K562 (cell line): Measurements from ENCODE around the gene SLC7A11. TPM values are rescaled to one million over a fixed set of nuclear protein-coding genes. Genes with fewer than 3 reads are reported as not detected.

ENCODE experiments used
- BCOR ChIP-seq: fragments of 450-650 bp; IDR thresholded peaks from 2 replicates; pipeline ENCODE4 v1.6.1; 2016
- CC2D1A ChIP-seq: fragments of 450-650 bp; IDR thresholded peaks from 2 replicates; pipeline ENCODE4 v1.6.1; 2017; ENCODE audit warnings: mild to moderate bottlenecking
- CEBPZ ChIP-seq: fragments of 150-350 bp; IDR thresholded peaks from 2 replicates; pipeline ENCODE4 v1.6.1; 2014; ENCODE audit warnings: low read depth, mild to moderate bottlenecking, low read length, borderline replicate concordance
- CXXC5 ChIP-seq: fragments of 250-450 bp; sonication (Bioruptor Pico); IDR thresholded peaks from 2 replicates; pipeline ENCODE4 v1.8.0; 2022; ENCODE audit warnings: inconsistent platforms, mild to moderate bottlenecking, moderate library complexity
- ETS1 ChIP-seq: conservative IDR thresholded peaks from 2 replicates; pipeline ENCODE4 v1.6.1; 2011; ENCODE audit warnings: low read depth, mild to moderate bottlenecking, low read length; ENCODE audit not compliant: control insufficient read depth
- IRF1 ChIP-seq: sonication (generic); formaldehyde crosslinking; IDR thresholded peaks from 2 replicates; pipeline ENCODE4 v1.8.0; 2022; ENCODE audit warnings: missing genetic modification reagents, mild to moderate bottlenecking, borderline replicate concordance
- KAT8 ChIP-seq: fragments of 450-650 bp; IDR thresholded peaks from 2 replicates; pipeline ENCODE4 v1.6.1; 2016; ENCODE audit warnings: low read depth, mild to moderate bottlenecking
- MAFK ChIP-seq: IDR thresholded peaks from 2 replicates; pipeline ENCODE4 v1.6.1; 2011; ENCODE audit warnings: low read length, improper control_type of control experiment
- NCOR1 ChIP-seq: fragments of 450-650 bp; IDR thresholded peaks from 2 replicates; pipeline ENCODE4 v1.6.1; 2016; ENCODE audit warnings: mild to moderate bottlenecking, moderate library complexity
- NFE2L1 ChIP-seq: fragments of 450-650 bp; IDR thresholded peaks from 2 replicates; pipeline ENCODE4 v1.6.1; 2016; ENCODE audit warnings: missing genetic modification characterization, low read depth, mild to moderate bottlenecking, missing compliant biosample characterization, moderate library complexity, borderline replicate concordance
- NR2F6 ChIP-seq: fragments of 450-650 bp; formaldehyde crosslinking; IDR thresholded peaks from 2 replicates; pipeline ENCODE4 v1.4.0; 2020; ENCODE audit warnings: mild to moderate bottlenecking
- PHF21A ChIP-seq: fragments of 450-650 bp; IDR thresholded peaks from 2 replicates; pipeline ENCODE4 v1.6.1; 2017; ENCODE audit warnings: low read depth, borderline replicate concordance
- RBBP5 ChIP-seq: fragments of 200-600 bp; sonication (generic); IDR thresholded peaks from 2 replicates; pipeline ENCODE4 v1.6.1; 2012; ENCODE audit warnings: borderline replicate concordance, mild to moderate bottlenecking, low read length, control low read depth, inconsistent platforms; ENCODE audit not compliant: insufficient read depth, poor library complexity, severe bottlenecking
- RBFOX2 ChIP-seq: fragments of 200-400 bp; formaldehyde crosslinking; IDR thresholded peaks from 2 replicates; pipeline ENCODE4 v1.6.1; 2017; ENCODE audit warnings: low read depth, mild to moderate bottlenecking, low read length, moderate library complexity
- RBM22 ChIP-seq: fragments of 200-400 bp; formaldehyde crosslinking; IDR thresholded peaks from 2 replicates; pipeline ENCODE4 v1.6.1; 2018; ENCODE audit warnings: low read length, low read depth; ENCODE audit not compliant: poor library complexity, severe bottlenecking
- SMARCA5 ChIP-seq: fragments of 450-650 bp; IDR thresholded peaks from 2 replicates; pipeline ENCODE4 v1.6.1; 2016
- SMARCC2 ChIP-seq: fragments of 450-650 bp; IDR thresholded peaks from 2 replicates; pipeline ENCODE4 v1.6.1; 2017; ENCODE audit warnings: antibody characterized with exemption, moderate library complexity, mild to moderate bottlenecking, low read depth
- TEAD4 ChIP-seq, 2 experiments: sonication (generic) in 1 of 2; formaldehyde crosslinking in 1 of 2; IDR thresholded peaks; 2 replicates each; pipeline versions ENCODE4 v1.6.1 to v1.8.0; 2012 to 2022; ENCODE audit warnings: borderline replicate concordance in 1 of 2, inconsistent platforms in 1 of 2, low read length in 1 of 2, mild to moderate bottlenecking in 1 of 2, missing genetic modification reagents in 1 of 2
- ZNF431 ChIP-seq: sonication (generic); formaldehyde crosslinking; IDR thresholded peaks from 2 replicates; pipeline ENCODE4 v1.8.0; 2022; ENCODE audit warnings: mild to moderate bottlenecking, missing genetic modification reagents
- ZNF436 ChIP-seq: fragments of 250-450, 450-650 bp; sonication (Bioruptor Pico); formaldehyde crosslinking; IDR thresholded peaks from 2 replicates; pipeline ENCODE4 v1.7.0; 2020; ENCODE audit warnings: mild to moderate bottlenecking
- polyA plus RNA-seq, 8 experiments: library from polyadenylated mRNA; depleted of rRNA in 4 of 8; stranded (reverse) in 5 of 8; unstranded in 3 of 8; fragments of >200 nt; fragmentation: Nextera tagmentation in 2 of 8; fragmentation: Illumina TruSeq in 1 of 8; extraction: Ambion mirVana in 2 of 8; extraction: Trizol in 1 of 8; gene quantifications; 2 replicates each; pipeline versions ENCODE4 v1.2.1 to v1.2.3, GENCODE V29; 2011 to 2014; ENCODE audit warnings: inconsistent platforms in 1 of 8, missing spikeins in 1 of 8
- total RNA-seq, 7 experiments: library from RNA; depleted of rRNA in 6 of 7; stranded (reverse); fragments of >200 nt in 6 of 7; fragmentation: Illumina TruSeq in 2 of 7; extraction: Trizol in 2 of 7; gene quantifications; 2 replicates each; pipeline versions ENCODE4 v1.2.1 to v1.2.3, GENCODE V29; 2011 to 2021; ENCODE audit warnings: low replicate concordance in 1 of 7
- TF ChIP-seq, protein P1 (sequence below): fragments of 250-450 bp; sonication (Bioruptor Pico); IDR thresholded peaks from 2 replicates; pipeline ENCODE4 v1.4.0; 2020; ENCODE audit warnings: mild to moderate bottlenecking, moderate library complexity, borderline replicate concordance

The SLC7A11 gene
- total and polyA plus RNA-seq, 9 of the 15 experiments (the other 6 are each of a cell fraction or from before 2014, with no cell fraction given) = 4.5 to 26.1 (median 13.5) TPM

GRCh38 chr4:138235419-138235952 lies 6.7 kb downstream of the SLC7A11 start (continued):
- TF ChIP-seq ETS1 (no peak), SMARCC2 (peak; percentile 77), NFE2L1 (peak; percentile 48; the same call in 1 of the 2 replicates), SMARCA5 (no peak), MAFK (peak; percentile 89), ZNF431 (no peak), CXXC5 (no peak), KAT8 (no peak), TEAD4 (IDR thresholded peaks at IDR 0.05; ENCODE audit: low read length) (peak; percentile 54), TEAD4 (CRISPR knock-in tag; IDR thresholded peaks at IDR 0.05; ENCODE audit: borderline replicate concordance) (no peak), ZNF436 (CRISPR knock-in tag) (no peak), RBBP5 (no peak), CC2D1A (no peak), NCOR1 (peak; percentile 42), BCOR (no peak), NR2F6 (no peak), RBM22 (no peak), RBFOX2 (peak; percentile 63; the same call in 1 of the 2 replicates), PHF21A (no peak), IRF1 (CRISPR knock-in tag) (no peak), CEBPZ (no peak)
- TF ChIP-seq, protein P1, sequence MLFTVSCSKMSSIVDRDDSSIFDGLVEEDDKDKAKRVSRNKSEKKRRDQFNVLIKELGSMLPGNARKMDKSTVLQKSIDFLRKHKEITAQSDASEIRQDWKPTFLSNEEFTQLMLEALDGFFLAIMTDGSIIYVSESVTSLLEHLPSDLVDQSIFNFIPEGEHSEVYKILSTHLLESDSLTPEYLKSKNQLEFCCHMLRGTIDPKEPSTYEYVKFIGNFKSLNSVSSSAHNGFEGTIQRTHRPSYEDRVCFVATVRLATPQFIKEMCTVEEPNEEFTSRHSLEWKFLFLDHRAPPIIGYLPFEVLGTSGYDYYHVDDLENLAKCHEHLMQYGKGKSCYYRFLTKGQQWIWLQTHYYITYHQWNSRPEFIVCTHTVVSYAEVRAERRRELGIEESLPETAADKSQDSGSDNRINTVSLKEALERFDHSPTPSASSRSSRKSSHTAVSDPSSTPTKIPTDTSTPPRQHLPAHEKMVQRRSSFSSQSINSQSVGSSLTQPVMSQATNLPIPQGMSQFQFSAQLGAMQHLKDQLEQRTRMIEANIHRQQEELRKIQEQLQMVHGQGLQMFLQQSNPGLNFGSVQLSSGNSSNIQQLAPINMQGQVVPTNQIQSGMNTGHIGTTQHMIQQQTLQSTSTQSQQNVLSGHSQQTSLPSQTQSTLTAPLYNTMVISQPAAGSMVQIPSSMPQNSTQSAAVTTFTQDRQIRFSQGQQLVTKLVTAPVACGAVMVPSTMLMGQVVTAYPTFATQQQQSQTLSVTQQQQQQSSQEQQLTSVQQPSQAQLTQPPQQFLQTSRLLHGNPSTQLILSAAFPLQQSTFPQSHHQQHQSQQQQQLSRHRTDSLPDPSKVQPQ (CRISPR knock-in tag) = no peak
